Measurements from ENCODE around the gene CDPF1. TPM values are rescaled to one million over a fixed set of nuclear protein-coding genes. Genes with fewer than 3 reads are reported as not detected.
"Not testable (repeated sequence)": the region's sequence is repeated elsewhere in the genome, so short reads cannot be mapped to it uniquely, and the experiment has no call there.

Gene CDPF1
- total RNA-seq, 6 experiments from 2014 or later, result 1.8 to 7.1 (median 3.3) TPM

DNA sequence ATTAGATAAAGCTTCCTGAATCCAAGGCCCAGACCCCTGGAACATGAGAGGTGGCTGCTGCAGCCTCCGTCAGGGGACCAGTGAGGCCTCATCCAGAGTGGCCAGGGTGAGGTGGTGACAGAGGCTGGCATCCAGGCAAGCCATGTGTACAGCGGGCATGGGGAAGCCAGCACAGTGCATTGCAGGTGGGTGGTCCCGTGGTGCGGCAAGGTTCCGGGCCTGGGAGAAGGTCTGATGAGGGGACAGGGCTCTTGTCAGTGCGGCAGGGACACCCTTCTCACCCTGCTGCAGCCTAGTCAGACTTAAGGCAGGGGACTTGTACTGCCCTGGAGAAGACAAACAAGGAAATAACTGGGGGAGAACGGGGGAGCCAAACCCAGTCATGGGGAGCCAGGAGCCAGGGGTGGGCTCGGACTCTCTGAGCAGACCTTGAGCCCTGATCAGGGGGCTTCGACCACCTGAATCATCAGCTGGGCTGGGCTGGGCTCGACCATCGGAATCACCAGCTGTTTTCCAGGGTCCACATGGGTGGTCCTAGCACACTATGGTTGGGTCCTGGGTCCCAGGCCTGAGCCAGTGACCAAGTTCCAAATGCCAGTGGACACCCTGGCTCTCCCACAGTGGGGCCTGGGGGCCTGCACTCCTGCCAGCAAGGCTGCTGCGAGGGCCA lies 22.8 kb upstream of the CDPF1 start:
- no peaks in the 10 kb centered on the region for H3K27me3 ChIP-seq
- DNase-seq (no peak), ATAC-seq (no peak)
- peaks cover 0 to 77% (median 43%) of the 10 kb centered on the region in 4 donors for H3K36me3 ChIP-seq
- no peak overlapping the region for H3K4me3 ChIP-seq
- no peaks in the 10 kb centered on the region for H3K9me3 ChIP-seq
- intact Hi-C loops (cut with DNase I), result no loop called here
- WGBS (ENCODE audit: insufficient coverage, low coverage, low lambda C conversion rate, missing lambda C conversion rate), result 100% methylated on average over 5 of the region's 12 CpGs
- H3K4me1 ChIP-seq, result peaks cover 0 to 28% (median 5%) of the 10 kb centered on the region in 4 donors
- TF ChIP-seq POLR2A (IDR thresholded peaks at IDR 0.05), result no peak
- no peak overlapping the region for H3K27ac ChIP-seq

DNA sequence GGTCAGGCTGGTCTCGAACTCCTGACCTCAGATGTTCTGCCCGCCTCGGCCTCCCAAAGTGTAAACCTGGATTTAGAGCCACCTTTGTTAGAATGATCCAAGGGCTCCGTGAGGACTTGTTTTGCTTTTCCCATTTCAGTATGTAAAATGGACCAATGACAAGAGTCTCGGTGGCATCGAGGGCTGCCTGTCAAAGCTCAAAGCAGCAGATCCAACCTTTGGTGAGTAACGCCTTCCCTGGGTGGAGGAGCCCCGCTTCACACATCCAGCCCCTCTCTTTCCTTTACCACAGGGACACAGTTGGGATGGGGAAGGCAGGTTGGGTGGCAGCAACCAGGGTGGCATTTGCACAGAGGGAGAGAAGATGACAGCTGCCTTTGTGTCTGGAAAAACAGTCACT lies 22.1 kb upstream of the CDPF1 start:
- TF ChIP-seq POLR2A (IDR thresholded peaks at IDR 0.05), result no peak
- TF ChIP-seq, protein P1, sequence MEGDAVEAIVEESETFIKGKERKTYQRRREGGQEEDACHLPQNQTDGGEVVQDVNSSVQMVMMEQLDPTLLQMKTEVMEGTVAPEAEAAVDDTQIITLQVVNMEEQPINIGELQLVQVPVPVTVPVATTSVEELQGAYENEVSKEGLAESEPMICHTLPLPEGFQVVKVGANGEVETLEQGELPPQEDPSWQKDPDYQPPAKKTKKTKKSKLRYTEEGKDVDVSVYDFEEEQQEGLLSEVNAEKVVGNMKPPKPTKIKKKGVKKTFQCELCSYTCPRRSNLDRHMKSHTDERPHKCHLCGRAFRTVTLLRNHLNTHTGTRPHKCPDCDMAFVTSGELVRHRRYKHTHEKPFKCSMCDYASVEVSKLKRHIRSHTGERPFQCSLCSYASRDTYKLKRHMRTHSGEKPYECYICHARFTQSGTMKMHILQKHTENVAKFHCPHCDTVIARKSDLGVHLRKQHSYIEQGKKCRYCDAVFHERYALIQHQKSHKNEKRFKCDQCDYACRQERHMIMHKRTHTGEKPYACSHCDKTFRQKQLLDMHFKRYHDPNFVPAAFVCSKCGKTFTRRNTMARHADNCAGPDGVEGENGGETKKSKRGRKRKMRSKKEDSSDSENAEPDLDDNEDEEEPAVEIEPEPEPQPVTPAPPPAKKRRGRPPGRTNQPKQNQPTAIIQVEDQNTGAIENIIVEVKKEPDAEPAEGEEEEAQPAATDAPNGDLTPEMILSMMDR (IDR thresholded peaks at IDR 0.05), result no peak
- no peaks in the 10 kb centered on the region for H3K27me3 ChIP-seq
- peaks cover 0 to 29% (median 5%) of the 10 kb centered on the region in 4 donors for H3K4me1 ChIP-seq
- no peak overlapping the region for H3K27ac ChIP-seq
- intact Hi-C loops (cut with DNase I), result no loop called here
- WGBS (ENCODE audit: insufficient coverage, low coverage, low lambda C conversion rate, missing lambda C conversion rate), result 92% methylated on average over 8 of the region's 8 CpGs
- peaks cover 0 to 70% (median 40%) of the 10 kb centered on the region in 4 donors for H3K36me3 ChIP-seq
- no peaks in the 10 kb centered on the region for H3K9me3 ChIP-seq
- DNase-seq (no peak), ATAC-seq (no peak)
- H3K4me3 ChIP-seq, result no peak overlapping the region

DNA sequence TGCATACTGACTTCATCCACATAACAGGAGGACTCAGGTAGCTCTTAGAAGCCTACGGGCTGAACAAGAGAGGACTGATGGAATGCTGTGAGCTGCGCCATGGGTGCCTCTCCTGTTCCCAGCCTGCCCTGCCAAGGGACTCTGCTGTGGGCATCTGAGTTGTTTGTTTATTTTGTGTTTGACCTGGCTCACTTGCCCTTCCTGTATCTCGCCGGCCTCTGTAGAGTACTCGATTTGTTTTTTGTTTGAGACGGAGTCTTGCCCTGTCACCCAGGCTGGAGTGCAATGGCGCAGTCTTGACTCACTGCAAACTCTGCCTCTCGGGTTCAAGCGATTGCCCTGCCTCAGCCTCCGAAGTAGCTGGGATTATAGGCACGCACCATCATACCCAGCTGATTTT lies 19.5 kb upstream of the CDPF1 start:
- peak overlapping the region; percentile 84 to 100 (median 87) for H3K4me3 ChIP-seq
- peak in 2 of 3 donors; percentile 62 to 80 for DNase-seq
- H3K27ac ChIP-seq, result peak overlapping the region in 2 of 3 donors; percentile 92
- intact Hi-C loops (cut with DNase I), result no loop called here
- H3K36me3 ChIP-seq, result peaks cover 0 to 44% (median 21%) of the 10 kb centered on the region in 4 donors
- 67% methylated on average over 1 of the region's 11 CpGs for WGBS (ENCODE audit: insufficient coverage, low coverage, low lambda C conversion rate, missing lambda C conversion rate)
- ATAC-seq, result peak; percentile 65 to 74 (median 68)
- H3K27me3 ChIP-seq, result no peaks in the 10 kb centered on the region
- TF ChIP-seq POLR2A (IDR thresholded peaks at IDR 0.05), result no peak
- TF ChIP-seq, protein P1 (IDR thresholded peaks at IDR 0.05), result no peak
- no peaks in the 10 kb centered on the region for H3K9me3 ChIP-seq
- H3K4me1 ChIP-seq, result peaks cover 0 to 42% (median 10%) of the 10 kb centered on the region in 4 donors

DNA sequence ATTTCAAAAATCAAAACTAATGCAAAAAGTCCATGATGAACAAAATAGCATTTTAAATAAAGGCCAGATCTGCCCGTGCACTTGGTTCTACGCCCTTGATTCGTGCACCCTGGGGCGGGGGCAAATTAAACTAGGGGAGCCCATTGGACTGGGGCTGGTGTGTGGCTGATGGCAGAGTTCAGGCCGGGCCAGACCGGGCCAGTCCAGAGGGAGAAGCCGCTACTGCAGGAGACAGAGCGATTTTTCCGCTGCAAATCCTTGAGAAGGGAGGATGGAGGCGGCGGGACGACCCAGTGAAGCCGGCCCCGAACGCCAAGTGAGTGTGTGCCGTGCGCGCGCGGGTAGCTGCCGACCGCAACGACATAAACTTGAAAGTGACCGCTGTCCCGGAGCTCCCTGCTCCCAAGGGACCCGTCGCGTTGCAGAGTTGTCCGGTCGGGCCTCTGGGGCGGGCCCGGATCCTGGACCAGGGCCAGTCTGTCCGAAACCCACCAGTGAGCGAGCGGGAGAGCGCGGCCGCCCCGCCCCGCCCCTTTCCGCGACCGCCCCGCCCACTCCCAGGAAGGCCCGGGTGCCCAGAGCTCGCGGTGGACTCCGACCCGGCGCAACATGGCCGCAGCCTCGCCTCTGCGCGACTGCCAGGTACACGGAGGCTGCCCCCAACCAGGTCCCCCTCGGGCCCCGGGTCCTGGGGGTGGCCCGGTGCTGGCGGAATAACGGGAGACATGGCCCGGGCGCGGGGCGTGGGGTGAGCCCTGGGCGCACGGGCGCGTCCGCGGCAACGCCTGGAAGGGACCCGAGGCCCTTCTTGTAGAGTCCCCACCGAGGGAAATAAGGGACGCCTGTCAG lies 17.6 kb upstream of the CDPF1 start, which contains the start of gene TTC38:
Gene TTC38, plus strand, starts transcription at position 578 of the 849 bp plus-strand sequence. Its CDS starts 32 bp downstream, at position 610.
- under 1% methylated on average over 22 of the region's 74 CpGs for WGBS (ENCODE audit: insufficient coverage, low coverage, low lambda C conversion rate, missing lambda C conversion rate)
- TF ChIP-seq POLR2A (IDR thresholded peaks at IDR 0.05), result peak; percentile 81
- TF ChIP-seq, protein P1 (IDR thresholded peaks at IDR 0.05), result no peak
- peak within 1 kb of the TSS; percentile 73 to 92 (median 92) for H3K27ac ChIP-seq
- H3K27me3 ChIP-seq, result no peaks in the 10 kb centered on the region
- intact Hi-C loops (cut with DNase I), result no loop called here
- DNase-seq, result peak; percentile 96 to 98 (median 97)
- H3K36me3 ChIP-seq, result peaks cover 0 to 24% (median 8%) of the 10 kb centered on the region in 4 donors
- H3K9me3 ChIP-seq, result no peaks in the 10 kb centered on the region
- peaks cover 0 to 42% (median 12%) of the 10 kb centered on the region in 4 donors for H3K4me1 ChIP-seq
- peak; percentile 86 to 92 (median 86) for ATAC-seq
- peak within 1 kb of the TSS; percentile 84 to 100 (median 87) for H3K4me3 ChIP-seq

DNA sequence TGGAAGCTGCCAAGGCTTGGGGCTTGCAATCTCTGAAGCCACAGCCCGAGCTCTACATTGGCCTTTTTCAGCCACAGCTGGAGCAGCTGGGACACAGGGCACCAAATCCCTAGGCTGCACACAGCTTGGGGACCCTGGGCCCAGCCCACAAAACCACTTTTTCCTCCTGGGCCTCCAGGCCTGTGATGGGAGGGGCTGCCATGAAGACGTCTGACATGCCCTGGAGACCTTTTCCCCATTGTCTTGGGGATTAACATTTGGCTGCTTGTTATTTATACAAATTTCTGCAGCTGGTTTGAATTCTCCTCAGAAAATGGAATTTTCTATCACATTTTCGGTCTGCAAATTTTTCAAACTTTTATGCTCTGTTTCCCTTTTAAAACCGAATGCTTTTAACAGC lies 15.5 kb upstream of the CDPF1 start:
- ATAC-seq; H3K27me3 ChIP-seq; H3K36me3 ChIP-seq; intact Hi-C loops (cut with DNase I); DNase-seq; H3K27ac ChIP-seq; H3K4me3 ChIP-seq; H3K9me3 ChIP-seq: not testable (repeated sequence)
- peaks cover 0 to 29% (median 11%) of the 10 kb centered on the region in 4 donors for H3K4me1 ChIP-seq
- 93% methylated on average over 2 of the region's 4 CpGs for WGBS (ENCODE audit: insufficient coverage, low coverage, low lambda C conversion rate, missing lambda C conversion rate)

DNA sequence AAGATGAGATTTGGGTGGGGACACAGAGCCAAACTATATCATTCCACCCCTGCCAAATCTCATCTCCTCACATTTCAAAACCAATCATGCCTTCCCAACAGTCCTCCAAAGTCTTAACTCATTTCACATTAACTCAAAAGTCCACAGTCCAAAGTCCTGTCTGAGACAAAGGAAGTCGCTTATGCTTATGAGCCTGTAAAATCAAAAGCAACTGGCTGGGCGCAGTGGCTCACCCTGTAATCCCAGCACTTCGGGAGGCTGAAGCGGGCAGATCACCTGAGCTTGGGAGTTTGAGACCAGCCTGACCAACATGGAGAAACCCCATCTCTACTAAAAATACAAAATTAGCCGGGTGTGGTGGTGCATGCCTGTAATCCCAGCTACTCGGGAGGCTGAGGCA lies 14.4 kb upstream of the CDPF1 start:
- H3K4me1 ChIP-seq, result peaks cover 0 to 20% (median 7%) of the 10 kb centered on the region in 4 donors
- intact Hi-C loops (cut with DNase I); ATAC-seq; H3K27me3 ChIP-seq; DNase-seq; H3K9me3 ChIP-seq; H3K4me3 ChIP-seq; H3K27ac ChIP-seq; H3K36me3 ChIP-seq: not testable (repeated sequence)
- 55% methylated on average over 4 of the region's 6 CpGs for WGBS (ENCODE audit: insufficient coverage, low coverage, low lambda C conversion rate, missing lambda C conversion rate)
